Endothelial cell of umbilical vein (primary cell): Measurements from ENCODE around the gene LRRC23. TPM values are rescaled to one million over a fixed set of nuclear protein-coding genes. Genes with fewer than 3 reads are reported as not detected.

ENCODE experiments used
- BruUV-seq: library from RNA; stranded (reverse); fragments of 400-500 nt; replicated peaks from 2 replicates; lab custom pipeline; 2021; lab: Mats Ljungman, UMichigan
- CTCF ChIA-PET: fragments of 300-600, 350-600 bp; sonication (Branson Sonifier 250); formaldehyde crosslinking; loops from one replicate; lab custom pipeline; 2021; ENCODE audit warnings: antibody characterized with exemption, inconsistent platforms; lab: Charles Lee
- POLR2A ChIA-PET: fragments of 300-600, 350-600 bp; sonication (Branson Sonifier 250); formaldehyde crosslinking; loops from one replicate; lab custom pipeline; 2021; ENCODE audit warnings: antibody characterized with exemption, inconsistent platforms; lab: Charles Lee
- DNase-seq: peaks from one replicate; pipeline ENCODE4 v3.0.0-alpha.2; 2011; ENCODE audit warnings: low read depth, low spot score
- FAIRE-seq: peaks from 2 replicates; lab custom pipeline; 2011; peaks lifted over from hg19 to GRCh38; lab: Jason Lieb, UNC
- H2AFZ ChIP-seq: 2 replicates; pipeline ENCODE4 v1.6.0; 2012; ENCODE audit warnings: low read depth, low read length, control low read depth, inconsistent platforms
- H3K27ac ChIP-seq: 2 replicates; pipeline ENCODE4 v1.5.1; 2011; ENCODE audit warnings: low read depth, mild to moderate bottlenecking, control low read depth, low read length, moderate library complexity; ENCODE audit not compliant: insufficient read depth
- H3K27me3 ChIP-seq, 2 experiments: 2 replicates each; pipeline versions ENCODE4 v1.6.0 to v1.6.1; 2011; ENCODE audit warnings: low read length in 2 of 2, mixed read lengths in 1 of 2; ENCODE audit not compliant: control insufficient read depth in 2 of 2, insufficient read depth in 2 of 2
- H3K36me3 ChIP-seq, 2 experiments: 2 replicates in 1 of 2; 3 replicates in 1 of 2; pipeline ENCODE4 v1.5.1; 2011; ENCODE audit warnings: low read length in 2 of 2, mild to moderate bottlenecking in 1 of 2, moderate library complexity in 1 of 2; ENCODE audit not compliant: control insufficient read depth in 2 of 2, insufficient read depth in 2 of 2; ENCODE audit errors: extremely low read depth in 1 of 2
- H3K4me1 ChIP-seq: 3 replicates; pipeline ENCODE4 v1.5.1; 2011; ENCODE audit warnings: mild to moderate bottlenecking, low read length; ENCODE audit not compliant: control insufficient read depth, insufficient read depth; ENCODE audit errors: extremely low read depth
- H3K4me2 ChIP-seq: 2 replicates; pipeline ENCODE4 v1.6.1; 2011; ENCODE audit warnings: low read length, control low read depth, mixed read lengths; ENCODE audit not compliant: insufficient read depth
- H3K4me3 ChIP-seq, 3 experiments: fragments of 200-600 bp in 1 of 3; sonication (generic), shearing (Covaris generic) in 1 of 3; replicated peaks in 1 of 3; 2 replicates each; pipeline ENCODE4 v1.5.1; 2011 to 2016; ENCODE audit warnings: control low read depth in 3 of 3, low read length in 3 of 3, mild to moderate bottlenecking in 2 of 3, inconsistent platforms in 1 of 3, low read depth in 1 of 3, moderate library complexity in 1 of 3; ENCODE audit not compliant: insufficient read depth in 1 of 3
- H3K79me2 ChIP-seq: 2 replicates; pipeline ENCODE4 v1.6.0; 2012; ENCODE audit warnings: low read length, inconsistent platforms; ENCODE audit not compliant: control insufficient read depth, insufficient read depth
- H3K9ac ChIP-seq: replicated peaks from 2 replicates; pipeline ENCODE3; 2011; ENCODE audit warnings: low read length, control low read depth; ENCODE audit not compliant: insufficient read depth; ENCODE audit errors: extremely low read depth
- H3K9me1 ChIP-seq: replicated peaks from 3 replicates; pipeline ENCODE4 v1.6.0; 2011; ENCODE audit warnings: mild to moderate bottlenecking, low read length; ENCODE audit not compliant: control insufficient read depth, insufficient read depth; ENCODE audit errors: extremely low read depth
- H3K9me3 ChIP-seq: replicated peaks from 2 replicates; pipeline ENCODE4 v1.5.1; 2012; ENCODE audit warnings: low read length, inconsistent platforms; ENCODE audit not compliant: control insufficient read depth, insufficient read depth
- H4K20me1 ChIP-seq: replicated peaks from 2 replicates; pipeline ENCODE3; 2011; ENCODE audit warnings: mild to moderate bottlenecking, low read length; ENCODE audit not compliant: control insufficient read depth, insufficient read depth; ENCODE audit errors: extremely low read depth
- CTCF ChIP-seq, 2 donors: IDR thresholded peaks; 1 replicate in 1 of 2; 2 replicates in 1 of 2; pipeline ENCODE4 v1.5.1; 2011; ENCODE audit warnings: low read length in 2 of 2, mild to moderate bottlenecking in 2 of 2, moderate library complexity in 2 of 2, control low read depth in 1 of 2, inconsistent platforms in 1 of 2, low read depth in 1 of 2; ENCODE audit not compliant: insufficient read depth in 1 of 2; ENCODE audit errors: extremely low read depth in 1 of 2
- EZH2 ChIP-seq: IDR thresholded peaks from 2 replicates; pipeline ENCODE4 v1.6.1; 2012; ENCODE audit warnings: borderline replicate concordance, low read depth, mild to moderate bottlenecking, moderate library complexity, low read length, inconsistent platforms; ENCODE audit not compliant: severe bottlenecking
- FOS ChIP-seq: IDR thresholded peaks from 2 replicates; pipeline ENCODE4 v1.6.1; 2011; ENCODE audit warnings: mild to moderate bottlenecking, low read length, moderate library complexity, borderline replicate concordance; ENCODE audit not compliant: insufficient read depth
- GATA2 ChIP-seq: IDR thresholded peaks from 2 replicates; pipeline ENCODE4 v1.7.0; 2011; ENCODE audit warnings: low read depth, mild to moderate bottlenecking, moderate library complexity, mixed read lengths, low read length; ENCODE audit not compliant: insufficient read length, insufficient read depth
- JUN ChIP-seq: IDR thresholded peaks from 2 replicates; pipeline ENCODE4 v1.6.1; 2011; ENCODE audit warnings: borderline replicate concordance, low read depth; ENCODE audit not compliant: insufficient read length, insufficient read depth
- MYC ChIP-seq: IDR thresholded peaks from one replicate; pipeline ENCODE4 v1.6.1; 2011; ENCODE audit warnings: mild to moderate bottlenecking, low read depth, low read length
- POLR2AphosphoS5 ChIP-seq: IDR thresholded peaks from 2 replicates; pipeline ENCODE4 v1.6.1; 2012; ENCODE audit warnings: low read depth, mild to moderate bottlenecking, control low read depth, low read length, moderate library complexity; ENCODE audit not compliant: insufficient read depth
- dilution Hi-C: fragments of 300-500 bp; cut with MboI; formaldehyde crosslinking; loops from one replicate; pipeline ENCODE4 v1.15.0; 2019; ENCODE audit warnings: low sequenced_read_pairs; ENCODE audit not compliant: extremely low pct_ligation_motif_present
- intact Hi-C: fragments of 100-400 bp; cut with micrococcal nuclease; formaldehyde crosslinking; loops from one replicate; pipeline ENCODE4 v1.10.0; 2022
- polyA plus RNA-seq, 4 experiments: library from polyadenylated mRNA; depleted of rRNA in 3 of 4; stranded (reverse) in 3 of 4; unstranded in 1 of 4; fragments of >200 nt; gene quantifications; 2 replicates each; pipeline versions ENCODE4 v1.2.1 to v1.2.3, GENCODE V29; 2011 to 2012; ENCODE audit warnings: missing spikeins in 1 of 4
- total RNA-seq: library from RNA; stranded (reverse); gene quantifications from 2 replicates; pipeline ENCODE4 v1.2.3, GENCODE V29; 2021
- TF ChIP-seq, protein P1 (sequence below): IDR thresholded peaks from 2 replicates; pipeline ENCODE4 v1.6.1; 2011; ENCODE audit not compliant: insufficient read depth, insufficient read length

Gene LRRC23
- total and polyA plus RNA-seq, 2 donors (not counting 3 experiments of a cell fraction or from before 2014, with no cell fraction given), result 3.1 to 3.5 TPM

GRCh38 chr12:6941267-6941666 lies 36.6 kb downstream of the LRRC23 start:
- Histone ChIP-seq H3K4me1 (peaks cover 18% of the 10 kb centered on the region), H4K20me1 (no peaks in the 10 kb centered on the region), H3K9me3 (no peaks in the 10 kb centered on the region), H3K27ac (no peak overlapping the region), H3K27me3 (no peaks in the 10 kb centered on the region), H3K4me3 (no peak overlapping the region), H3K36me3 (peaks cover 0 to 20% of the 10 kb centered on the region in 2 experiments), H3K9ac (no peak overlapping the region), H3K4me2 (no peak overlapping the region), H3K79me2 (no peaks in the 10 kb centered on the region), H3K9me1 (no peaks in the 10 kb centered on the region), H2AFZ (no peak overlapping the region)
- CTCF ChIA-PET, result interaction anchor here (0.8 to 1.5 kb wide), 4 partner anchors 16 to 72 kb away, joined by 3 to 5 read pairs (median 4); partner anchors contain the start of gene SPSB2
- intact Hi-C loops (no loop called here), dilution Hi-C loops (no loop called here)
- FAIRE-seq (no peak), DNase-seq (no peak)
- TF ChIP-seq POLR2AphosphoS5, result no peak
- no peak for TF ChIP-seq GATA2
- TF ChIP-seq JUN, result no peak
- TF ChIP-seq, protein P1, sequence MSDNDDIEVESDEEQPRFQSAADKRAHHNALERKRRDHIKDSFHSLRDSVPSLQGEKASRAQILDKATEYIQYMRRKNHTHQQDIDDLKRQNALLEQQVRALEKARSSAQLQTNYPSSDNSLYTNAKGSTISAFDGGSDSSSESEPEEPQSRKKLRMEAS, result no peak
- no peak for TF ChIP-seq CTCF (IDR thresholded peaks at IDR 0.05; ENCODE audit: extremely low read depth in 1 of 2, insufficient read depth in 1 of 2, low read depth in 1 of 2, low read length in 2 of 2)
- TF ChIP-seq FOS, result no peak
- no peak for TF ChIP-seq MYC
- no peak for TF ChIP-seq EZH2
- POLR2A ChIA-PET, result interaction anchor here (0.9 kb wide), 1 partner anchor 16 kb away, joined by 3 read pairs; no protein-coding TSS in a partner anchor
- no TSS peak for BruUV-seq
